Effector memory CD4-positive, alpha-beta T cell (primary cell): ENCODE results near the gene SSMEM1.
"Not testable (repeated sequence)": the region's sequence is repeated elsewhere in the genome, so short reads cannot be mapped to it uniquely, and the experiment has no call there.

Experiments used
- DNase-seq, 3 donors: peaks; one replicate each; pipeline ENCODE4 v3.0.0-alpha.2; 2020
- H3K27ac ChIP-seq: 2 replicates; pipeline ENCODE4 v1.7.0; 2013; ENCODE audit warnings: mild to moderate bottlenecking, low read length, moderate library complexity; ENCODE audit not compliant: insufficient read depth, poor library complexity, severe bottlenecking
- H3K27me3 ChIP-seq: replicated peaks from 2 replicates; pipeline ENCODE4 v1.7.0; 2013; ENCODE audit warnings: mild to moderate bottlenecking, low read length; ENCODE audit not compliant: insufficient read depth, control insufficient read depth, poor library complexity, severe bottlenecking
- H3K36me3 ChIP-seq: 2 replicates; pipeline ENCODE4 v1.7.0; 2013; ENCODE audit warnings: mild to moderate bottlenecking, low read length, moderate library complexity; ENCODE audit not compliant: control insufficient read depth, insufficient read depth
- H3K4me1 ChIP-seq: 2 replicates; pipeline ENCODE4 v1.7.0; 2013; ENCODE audit warnings: low read length, mild to moderate bottlenecking; ENCODE audit not compliant: control insufficient read depth, insufficient read depth, poor library complexity, severe bottlenecking
- H3K4me3 ChIP-seq: 2 replicates; pipeline ENCODE4 v1.7.0; 2013; ENCODE audit warnings: low read length, low read depth, mild to moderate bottlenecking; ENCODE audit not compliant: insufficient read depth, poor library complexity, severe bottlenecking
- H3K9me3 ChIP-seq: 2 replicates; pipeline ENCODE4 v1.7.0; 2013; ENCODE audit warnings: mild to moderate bottlenecking, low read length, moderate library complexity; ENCODE audit not compliant: control insufficient read depth

Gene SSMEM1

DNA sequence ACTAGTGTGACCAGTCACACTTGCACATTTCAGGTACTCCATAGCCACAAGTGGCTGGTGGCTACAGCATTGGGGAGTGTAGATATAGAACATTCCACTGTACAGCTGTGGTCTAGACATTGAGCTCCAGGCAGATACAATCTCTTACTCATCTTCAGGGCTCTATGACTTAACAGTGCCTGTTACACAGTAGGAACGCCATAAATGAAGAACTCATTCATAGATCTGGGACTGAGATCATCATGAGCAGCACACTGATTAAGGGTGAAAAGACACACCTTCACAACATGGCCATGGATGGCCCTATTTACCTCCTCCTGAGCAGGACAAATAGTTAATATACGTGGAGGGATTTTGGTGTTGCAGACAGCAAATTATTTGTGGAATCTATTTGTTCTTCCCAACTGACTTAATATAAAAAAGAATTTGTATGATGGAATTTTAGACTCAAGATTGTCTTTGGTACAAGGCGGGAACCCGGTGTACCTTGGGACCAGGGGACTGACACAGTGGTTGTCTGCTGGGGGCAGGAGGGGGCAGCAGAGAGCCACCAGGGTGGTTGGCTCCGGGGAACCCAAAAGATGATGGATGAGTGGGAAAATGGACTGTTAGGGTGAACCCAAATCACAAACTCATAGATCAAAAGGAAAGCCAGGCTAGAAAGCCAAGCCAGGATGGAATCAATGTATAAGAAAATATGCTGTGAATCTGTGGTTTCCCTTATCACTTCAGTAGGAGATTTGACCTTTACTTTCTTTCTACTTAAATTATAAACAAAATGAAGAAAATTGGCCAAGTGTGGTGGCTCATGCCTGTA is 34.7 kb downstream of the SSMEM1 start:
- DNase-seq, result peak in 2 of 3 donors; percentile 3 to 6
- Histone ChIP-seq H3K4me1 (no peaks in the 10 kb centered on the region), H3K4me3 (no peak overlapping the region), H3K9me3 (no peaks in the 10 kb centered on the region), H3K27ac (no peak overlapping the region), H3K27me3 (no peaks in the 10 kb centered on the region), H3K36me3 (no peaks in the 10 kb centered on the region)

DNA sequence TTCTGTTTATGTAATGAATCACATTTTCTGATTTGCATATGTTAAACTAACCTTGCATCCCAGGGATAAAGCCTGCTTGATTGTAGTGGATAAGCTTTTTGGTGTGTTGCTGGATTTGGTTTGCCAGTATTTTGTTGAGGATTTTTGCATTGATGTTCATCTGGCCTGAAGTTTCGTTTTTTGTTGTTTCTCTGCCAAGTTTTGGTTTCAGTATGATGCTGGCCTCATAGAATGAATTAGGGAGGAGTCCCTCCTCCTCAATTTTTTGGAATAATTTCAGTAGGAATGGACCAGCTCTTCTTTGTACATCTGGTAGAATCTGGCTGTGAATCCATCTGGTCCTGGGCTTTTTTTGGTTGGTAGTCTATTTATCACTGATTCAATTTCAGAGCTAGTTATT is 35.8 kb downstream of the SSMEM1 start:
- not testable (repeated sequence) for H3K27me3 ChIP-seq, H3K27ac ChIP-seq, DNase-seq, H3K4me1 ChIP-seq, H3K9me3 ChIP-seq, H3K4me3 ChIP-seq, H3K36me3 ChIP-seq

DNA sequence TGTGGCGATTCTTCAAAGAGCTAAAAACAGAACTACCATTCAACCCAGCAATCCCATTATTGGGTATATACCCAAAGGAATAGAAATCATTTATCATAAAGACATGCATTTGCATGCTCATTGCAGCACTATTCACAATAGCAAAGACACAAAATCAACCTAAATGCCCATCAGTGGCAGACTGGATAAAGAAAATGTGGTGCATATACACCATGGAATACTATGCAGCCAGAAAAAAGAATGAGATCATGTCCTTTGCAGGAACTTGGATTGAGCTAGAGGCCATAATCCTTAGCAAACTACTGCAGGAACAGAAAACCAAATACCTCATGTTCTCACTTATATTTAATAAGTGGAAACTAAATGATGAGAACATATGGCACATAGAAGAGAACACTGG is 38.8 kb downstream of the SSMEM1 start:
- not testable (repeated sequence) for H3K4me3 ChIP-seq, H3K4me1 ChIP-seq, DNase-seq, H3K27ac ChIP-seq, H3K9me3 ChIP-seq, H3K27me3 ChIP-seq, H3K36me3 ChIP-seq

DNA sequence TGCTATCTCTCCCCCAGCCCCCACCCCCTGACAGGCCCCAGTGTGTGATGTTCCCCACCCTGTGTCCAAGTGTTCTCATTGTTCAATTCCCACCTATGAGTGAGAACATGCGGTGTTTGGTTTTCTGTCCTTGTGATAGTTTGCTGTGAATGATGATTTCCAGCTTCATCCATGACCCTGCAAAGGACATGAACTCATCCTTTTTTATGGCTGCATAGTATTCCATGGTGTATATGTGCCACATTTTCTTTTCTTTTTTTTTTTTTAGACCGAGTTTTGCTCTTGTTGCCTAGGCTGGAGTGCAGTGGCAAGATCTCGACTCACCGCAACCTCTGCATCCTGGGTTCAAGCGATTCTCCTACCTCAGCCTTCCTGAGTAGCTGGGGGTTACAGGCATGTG is 41.2 kb downstream of the SSMEM1 start:
- not testable (repeated sequence) for H3K27ac ChIP-seq, H3K4me1 ChIP-seq, H3K4me3 ChIP-seq, H3K27me3 ChIP-seq, DNase-seq, H3K36me3 ChIP-seq, H3K9me3 ChIP-seq

DNA sequence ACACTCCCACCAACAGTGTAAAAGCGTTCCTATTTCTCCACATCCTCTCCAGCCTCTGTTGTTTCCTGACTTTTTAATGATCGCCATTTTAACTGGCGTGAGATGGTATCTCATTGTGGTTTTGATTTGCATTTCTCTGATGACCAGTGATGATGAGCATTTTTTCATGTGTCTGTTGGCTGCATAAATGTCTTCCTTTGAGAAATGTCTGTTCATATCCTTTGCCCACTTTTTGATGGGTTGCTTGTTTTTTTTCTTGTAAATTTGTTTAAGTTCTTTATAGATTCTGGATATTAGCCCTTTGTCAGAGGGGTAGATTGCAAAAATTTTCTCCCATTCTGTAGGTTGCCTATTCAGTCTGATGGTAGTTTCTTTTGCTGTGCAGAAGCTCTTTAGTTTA is 42.0 kb downstream of the SSMEM1 start:
- not testable (repeated sequence) for H3K4me1 ChIP-seq, H3K27ac ChIP-seq, H3K9me3 ChIP-seq, DNase-seq, H3K4me3 ChIP-seq, H3K36me3 ChIP-seq, H3K27me3 ChIP-seq

DNA sequence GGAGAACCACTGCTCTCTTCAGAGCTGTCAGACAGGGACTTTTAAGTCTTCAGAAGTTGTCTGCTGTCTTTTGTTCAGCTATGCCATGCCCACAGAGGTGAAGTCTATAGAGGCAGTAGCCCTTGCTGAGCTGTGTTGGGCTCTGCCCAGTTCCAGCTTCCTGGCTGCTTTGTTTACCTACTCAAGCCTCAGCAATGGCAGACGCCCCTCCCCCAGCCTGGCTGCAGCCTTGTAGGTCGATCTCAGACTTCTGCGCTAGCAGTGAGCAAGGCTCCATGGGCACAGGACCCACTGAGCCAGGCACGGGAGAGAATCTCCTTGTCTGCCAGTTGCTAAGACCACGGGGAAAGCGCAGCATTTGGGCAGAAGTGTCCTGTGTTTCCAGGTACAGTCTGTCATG is 46.9 kb downstream of the SSMEM1 start:
- DNase-seq, result no peak
- H3K4me1 ChIP-seq, result no peaks in the 10 kb centered on the region
- H3K36me3 ChIP-seq, result no peaks in the 10 kb centered on the region
- H3K9me3 ChIP-seq, result no peaks in the 10 kb centered on the region
- H3K4me3 ChIP-seq, result no peak overlapping the region
- H3K27me3 ChIP-seq, result no peaks in the 10 kb centered on the region
- H3K27ac ChIP-seq, result no peak overlapping the region

DNA sequence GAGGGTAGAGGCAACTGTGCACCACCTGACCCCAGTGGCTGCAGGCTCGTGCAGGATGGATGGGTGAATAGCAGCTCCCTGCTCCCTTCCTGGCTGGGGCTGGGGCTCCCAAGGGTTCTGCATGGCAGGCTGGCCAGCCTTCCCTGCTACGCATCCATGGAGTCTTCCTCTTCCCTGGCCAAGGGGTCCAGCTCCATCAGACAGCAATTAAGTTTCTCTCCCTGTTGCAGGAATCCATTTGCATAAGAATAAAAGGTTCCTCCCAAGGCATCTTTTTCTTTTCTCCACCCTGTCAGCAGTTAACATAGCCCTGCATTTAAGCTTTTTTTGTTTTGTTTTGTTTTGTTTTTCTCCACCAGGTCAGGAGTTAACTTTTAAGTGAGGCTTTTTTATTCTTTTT is 49.0 kb downstream of the SSMEM1 start:
- no peaks in the 10 kb centered on the region for H3K4me1 ChIP-seq
- no peaks in the 10 kb centered on the region for H3K27me3 ChIP-seq
- H3K36me3 ChIP-seq, result no peaks in the 10 kb centered on the region
- H3K27ac ChIP-seq, result no peak overlapping the region
- no peaks in the 10 kb centered on the region for H3K9me3 ChIP-seq
- DNase-seq, result no peak
- H3K4me3 ChIP-seq, result no peak overlapping the region

DNA sequence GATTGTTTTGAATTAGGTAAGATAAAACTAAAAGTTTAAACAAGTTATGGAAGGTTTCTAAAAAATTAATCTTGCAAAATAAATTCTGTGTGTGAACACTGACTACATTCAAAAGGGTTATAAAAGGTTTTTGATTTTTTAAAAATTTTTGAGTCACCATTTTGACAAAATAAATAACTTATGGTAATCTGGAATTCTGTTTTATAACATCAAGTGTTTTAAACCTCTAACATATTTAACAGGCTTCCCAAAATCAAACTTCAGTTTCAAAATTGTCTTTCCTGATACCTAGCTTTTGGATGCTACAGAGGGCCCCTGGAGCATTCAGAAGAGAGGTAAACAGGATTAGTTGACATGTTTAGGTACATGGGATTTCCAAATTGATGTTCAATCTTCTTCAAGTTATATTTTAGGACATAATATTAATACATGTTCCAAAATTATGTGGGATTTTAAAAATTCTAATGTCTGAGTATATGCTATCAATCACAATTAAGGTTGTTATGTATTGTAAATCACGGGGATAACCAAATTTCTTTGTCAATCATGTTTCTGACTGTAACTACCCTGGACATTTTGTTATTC is 50.9 kb downstream of the SSMEM1 start:
- no peak for DNase-seq
- Histone ChIP-seq H3K4me3 (no peak overlapping the region), H3K36me3 (no peaks in the 10 kb centered on the region), H3K27me3 (peaks cover 4% of the 10 kb centered on the region), H3K4me1 (no peaks in the 10 kb centered on the region), H3K27ac (no peak overlapping the region), H3K9me3 (no peaks in the 10 kb centered on the region)

DNA sequence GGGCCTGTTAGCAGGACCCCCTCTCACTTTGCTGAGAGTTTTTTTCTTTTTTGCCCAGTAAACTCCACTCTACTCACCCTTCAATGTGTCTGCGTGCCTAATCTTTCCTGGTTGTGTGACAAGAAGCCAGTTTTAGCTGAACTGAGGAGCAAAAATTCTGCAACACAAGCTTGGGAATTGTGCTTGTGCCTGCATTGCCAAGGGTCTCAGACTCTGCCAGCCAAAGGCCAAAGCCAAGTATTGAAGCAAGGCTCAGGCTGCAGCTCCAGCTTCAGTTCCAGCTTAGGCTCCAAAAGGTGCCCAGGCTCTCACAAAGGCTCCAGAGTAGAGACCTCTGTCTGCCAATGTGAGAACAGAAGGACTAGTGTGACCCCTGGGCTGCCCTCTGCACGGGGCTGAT is 54.8 kb downstream of the SSMEM1 start:
- no peaks in the 10 kb centered on the region for H3K4me1 ChIP-seq
- no peak overlapping the region for H3K27ac ChIP-seq
- H3K27me3 ChIP-seq, result peaks cover 4% of the 10 kb centered on the region
- H3K4me3 ChIP-seq, result no peak overlapping the region
- no peaks in the 10 kb centered on the region for H3K36me3 ChIP-seq
- no peaks in the 10 kb centered on the region for H3K9me3 ChIP-seq
- DNase-seq, result no peak

DNA sequence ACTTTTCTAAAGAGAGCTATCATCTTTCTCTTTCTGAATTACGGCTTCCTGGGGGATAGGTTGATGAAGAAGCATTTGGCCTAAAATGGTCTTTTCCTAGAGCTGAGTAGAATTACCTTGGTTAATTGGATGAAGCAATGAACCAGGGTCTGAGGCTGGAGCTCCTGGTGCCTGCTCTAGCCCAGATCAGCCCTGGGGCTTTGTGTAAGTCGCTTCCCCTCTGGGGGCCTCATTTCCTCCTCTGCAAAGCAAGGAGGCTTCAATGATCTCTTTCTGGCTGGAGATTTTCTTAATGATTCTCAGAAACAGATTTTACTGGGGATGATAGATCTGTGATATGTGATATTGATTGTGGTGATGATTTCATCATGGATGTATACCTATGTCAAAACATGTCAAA is 55.5 kb downstream of the SSMEM1 start:
- peaks cover 4% of the 10 kb centered on the region for H3K27me3 ChIP-seq
- H3K27ac ChIP-seq, result no peak overlapping the region
- no peaks in the 10 kb centered on the region for H3K4me1 ChIP-seq
- H3K36me3 ChIP-seq, result no peaks in the 10 kb centered on the region
- no peak for DNase-seq
- H3K9me3 ChIP-seq, result no peaks in the 10 kb centered on the region
- H3K4me3 ChIP-seq, result no peak overlapping the region
